GM18526 (cell line): ENCODE data around the gene GATA2.

ENCODE experiments used
- POLR2A ChIP-seq: IDR thresholded peaks from 3 replicates; pipeline ENCODE4 v1.6.1; 2011; ENCODE audit not compliant: insufficient read length; ENCODE audit errors: extremely low read depth

The GATA2 gene

DNA sequence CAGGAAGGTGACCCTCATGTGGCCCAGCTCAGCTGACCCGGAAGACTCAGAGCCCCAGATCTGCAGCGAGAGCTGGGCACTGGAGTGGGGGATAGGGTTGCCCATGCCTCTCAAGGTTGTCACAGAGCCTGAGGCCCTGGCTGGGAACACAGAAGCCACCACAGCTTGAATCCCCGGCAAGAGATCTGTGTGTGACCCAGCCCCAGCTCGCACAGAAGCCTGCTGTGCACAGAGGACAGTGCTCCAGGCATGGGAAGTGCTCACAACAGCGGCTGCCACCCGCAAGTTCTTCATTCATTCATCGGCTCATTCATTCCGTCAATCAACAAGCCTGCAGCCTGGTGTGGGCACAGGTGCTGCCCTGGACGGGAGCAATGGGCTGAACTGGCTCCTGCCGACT is 62.7 kb downstream of the GATA2 start:
- no peak for TF ChIP-seq POLR2A

GRCh38 chr3:128429751-128430150 is 63.2 kb downstream of the GATA2 start:
- TF ChIP-seq POLR2A, result no peak
